ENCODE results near the gene FGG. TPM values are rescaled to one million over a fixed set of nuclear protein-coding genes. Genes with fewer than 3 reads are reported as not detected.

The FGG gene
- total RNA-seq, 4 donors from 2014 or later, result 35.4 TPM; not detected in 3

- TF ChIP-seq EP300 (IDR thresholded peaks at IDR 0.05), result no peak
- TF ChIP-seq POLR2AphosphoS5 (IDR thresholded peaks at IDR 0.05), result no peak
- no peak for TF ChIP-seq CTCF (IDR thresholded peaks at IDR 0.05)
- TF ChIP-seq POLR2A (IDR thresholded peaks at IDR 0.05), result no peak
- Histone ChIP-seq H3K27ac (no peak overlapping the region), H3K9me3 (no peaks in the 10 kb centered on the region), H3K36me3 (no peaks in the 10 kb centered on the region), H3K27me3 (peaks cover 3% of the 10 kb centered on the region), H3K4me1 (no peaks in the 10 kb centered on the region), H3K4me3 (no peak overlapping the region)
- DNase-seq (ENCODE audit: low spot score in 2 of 2), result no peak
These were observed 32.5 kb downstream of the FGG start for GRCh38 chr4:154579927-154580326.

- Histone ChIP-seq H3K36me3 (no peaks in the 10 kb centered on the region), H3K4me3 (no peak overlapping the region), H3K9me3 (no peaks in the 10 kb centered on the region), H3K27ac (no peak overlapping the region), H3K4me1 (no peaks in the 10 kb centered on the region), H3K27me3 (peaks cover 3% of the 10 kb centered on the region)
- WGBS, result 42% methylated on average over 1 of the region's 1 CpG
- DNase-seq (ENCODE audit: low spot score in 2 of 2), result no peak
- TF ChIP-seq POLR2A (IDR thresholded peaks at IDR 0.05) (no peak), POLR2AphosphoS5 (IDR thresholded peaks at IDR 0.05) (no peak), CTCF (IDR thresholded peaks at IDR 0.05) (no peak), EP300 (IDR thresholded peaks at IDR 0.05) (no peak)
These were observed 33.5 kb downstream of the FGG start for GRCh38 chr4:154578919-154579318.

GRCh38 chr4:154577324-154577723 is 35.1 kb downstream of the FGG start:
- H3K36me3 ChIP-seq, result no peaks in the 10 kb centered on the region
- no peak for DNase-seq (ENCODE audit: low spot score in 2 of 2)
- no peak overlapping the region for H3K27ac ChIP-seq
- WGBS, result 70% methylated on average over 2 of the region's 2 CpGs
- H3K9me3 ChIP-seq, result no peaks in the 10 kb centered on the region
- TF ChIP-seq EP300 (IDR thresholded peaks at IDR 0.05) (no peak), POLR2A (IDR thresholded peaks at IDR 0.05) (no peak), POLR2AphosphoS5 (IDR thresholded peaks at IDR 0.05) (no peak), CTCF (IDR thresholded peaks at IDR 0.05) (no peak)
- no peak overlapping the region for H3K4me3 ChIP-seq
- H3K27me3 ChIP-seq, result peaks cover 3% of the 10 kb centered on the region
- H3K4me1 ChIP-seq, result no peaks in the 10 kb centered on the region

- 89% methylated on average over 3 of the region's 3 CpGs for WGBS
- Histone ChIP-seq H3K4me1 (no peaks in the 10 kb centered on the region), H3K9me3 (no peaks in the 10 kb centered on the region), H3K36me3 (no peaks in the 10 kb centered on the region), H3K27ac (no peak overlapping the region), H3K4me3 (no peak overlapping the region), H3K27me3 (peaks cover 3% of the 10 kb centered on the region)
- no peak for DNase-seq (ENCODE audit: low spot score in 2 of 2)
- TF ChIP-seq POLR2A (IDR thresholded peaks at IDR 0.05) (no peak), EP300 (IDR thresholded peaks at IDR 0.05) (no peak)
These were observed 38.1 kb downstream of the FGG start for GRCh38 chr4:154574311-154574710.

- no peak overlapping the region for H3K4me3 ChIP-seq
- 77% methylated on average over 5 of the region's 5 CpGs for WGBS
- H3K27ac ChIP-seq, result no peak overlapping the region
- H3K27me3 ChIP-seq, result no peaks in the 10 kb centered on the region
- H3K36me3 ChIP-seq, result no peaks in the 10 kb centered on the region
- H3K9me3 ChIP-seq, result no peaks in the 10 kb centered on the region
- no peak for DNase-seq (ENCODE audit: low spot score in 2 of 2)
- TF ChIP-seq POLR2AphosphoS5 (IDR thresholded peaks at IDR 0.05), result no peak
- TF ChIP-seq EP300 (IDR thresholded peaks at IDR 0.05), result no peak
- TF ChIP-seq POLR2A (IDR thresholded peaks at IDR 0.05), result no peak
- no peak for TF ChIP-seq CTCF (IDR thresholded peaks at IDR 0.05)
- H3K4me1 ChIP-seq, result no peaks in the 10 kb centered on the region
These were observed 39.1 kb downstream of the FGG start for GRCh38 chr4:154573190-154573870.

- Histone ChIP-seq H3K36me3 (no peaks in the 10 kb centered on the region), H3K27ac (no peak overlapping the region), H3K4me3 (no peak overlapping the region), H3K4me1 (no peaks in the 10 kb centered on the region), H3K27me3 (no peaks in the 10 kb centered on the region), H3K9me3 (no peaks in the 10 kb centered on the region)
- WGBS, result 90% methylated on average over 5 of the region's 5 CpGs
- DNase-seq (ENCODE audit: low spot score in 2 of 2), result no peak
- TF ChIP-seq POLR2AphosphoS5 (IDR thresholded peaks at IDR 0.05), result no peak
- TF ChIP-seq EP300 (IDR thresholded peaks at IDR 0.05), result no peak
- no peak for TF ChIP-seq POLR2A (IDR thresholded peaks at IDR 0.05)
- no peak for TF ChIP-seq CTCF (IDR thresholded peaks at IDR 0.05)
These were observed 42.9 kb downstream of the FGG start for GRCh38 chr4:154569584-154569983.

Measured in suprapubic skin (tissue), 4 donors.